ENCODE measurements around the gene FHIT.

Gene FHIT

GRCh38 chr3:60216462-60217075 is 1034.7 kb downstream of the FHIT start:
- Histone ChIP-seq H3K36me3 (ENCODE audit: control insufficient read depth in 5 of 5, insufficient read depth in 5 of 5, low read length in 5 of 5) (no peaks in the 10 kb centered on the region), H3K27me3 (ENCODE audit: control insufficient read depth in 5 of 5, insufficient read depth in 4 of 5, low read length in 5 of 5) (no peaks in the 10 kb centered on the region), H3K9ac (ENCODE audit: low read length in 5 of 5) (no peak overlapping the region), H3K4me1 (ENCODE audit: control insufficient read depth in 5 of 5, insufficient read depth in 5 of 5, low read length in 5 of 5) (no peaks in the 10 kb centered on the region), H3K4me3 (ENCODE audit: low read depth in 1 of 5, low read length in 5 of 5) (no peak overlapping the region), H3K9me3 (ENCODE audit: control insufficient read depth in 5 of 5, low read length in 5 of 5) (no peaks in the 10 kb centered on the region), H3K27ac (ENCODE audit: low read depth, low read length) (no peak overlapping the region)

DNA sequence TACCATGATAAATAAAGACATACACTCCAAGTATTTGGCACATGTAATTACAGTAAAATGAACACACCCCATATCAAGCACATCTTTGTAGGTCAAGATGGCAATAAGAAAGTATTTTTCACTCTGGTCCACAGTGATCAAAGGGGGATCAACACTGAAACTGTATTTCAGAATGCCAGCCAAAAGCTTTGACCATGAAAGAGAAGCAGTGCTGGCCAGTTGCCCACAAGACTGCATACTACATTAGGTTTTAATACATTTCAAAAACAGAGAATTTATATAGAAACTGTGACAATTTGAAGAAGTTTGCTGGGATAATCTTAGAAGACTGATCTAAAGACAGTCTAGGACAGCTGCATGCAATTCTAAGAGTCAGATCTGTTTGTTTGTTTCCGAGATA is 1035.3 kb downstream of the FHIT start:
- no peaks in the 10 kb centered on the region for H3K36me3 ChIP-seq (ENCODE audit: control insufficient read depth in 5 of 5, insufficient read depth in 5 of 5, low read length in 5 of 5)
- no peaks in the 10 kb centered on the region for H3K4me1 ChIP-seq (ENCODE audit: control insufficient read depth in 5 of 5, insufficient read depth in 5 of 5, low read length in 5 of 5)
- no peaks in the 10 kb centered on the region for H3K27me3 ChIP-seq (ENCODE audit: control insufficient read depth in 5 of 5, insufficient read depth in 4 of 5, low read length in 5 of 5)
- no peaks in the 10 kb centered on the region for H3K9me3 ChIP-seq (ENCODE audit: control insufficient read depth in 5 of 5, low read length in 5 of 5)
- H3K9ac ChIP-seq (ENCODE audit: low read length in 5 of 5): no peak overlapping the region
- no peak overlapping the region for H3K27ac ChIP-seq (ENCODE audit: low read depth, low read length)
- no peak overlapping the region for H3K4me3 ChIP-seq (ENCODE audit: low read depth in 1 of 5, low read length in 5 of 5)

DNA sequence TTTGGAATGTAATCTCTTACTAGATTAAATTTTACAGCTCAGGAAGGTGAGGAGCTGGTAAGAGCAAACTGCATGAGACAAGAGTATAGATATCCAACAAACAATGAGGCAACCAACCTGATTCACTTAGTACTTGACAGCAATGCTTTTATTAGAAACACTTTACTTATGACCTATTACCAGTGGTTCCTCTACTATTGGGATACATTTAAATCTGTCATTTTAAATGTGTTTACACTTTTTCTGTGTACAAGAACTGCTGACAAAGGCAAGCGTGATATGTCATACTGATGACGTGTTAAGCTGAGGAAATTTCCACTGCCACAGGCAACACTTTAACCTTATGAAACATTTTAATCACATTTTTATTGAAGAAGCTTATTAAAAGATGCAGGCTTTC is 1043.3 kb downstream of the FHIT start:
- no peaks in the 10 kb centered on the region for H3K4me1 ChIP-seq (ENCODE audit: control insufficient read depth in 5 of 5, insufficient read depth in 5 of 5, low read length in 5 of 5)
- no peak overlapping the region for H3K27ac ChIP-seq (ENCODE audit: low read depth, low read length)
- no peak overlapping the region for H3K9ac ChIP-seq (ENCODE audit: low read length in 5 of 5)
- H3K9me3 ChIP-seq (ENCODE audit: control insufficient read depth in 5 of 5, low read length in 5 of 5): no peaks in the 10 kb centered on the region
- H3K36me3 ChIP-seq (ENCODE audit: control insufficient read depth in 5 of 5, insufficient read depth in 5 of 5, low read length in 5 of 5): no peaks in the 10 kb centered on the region
- H3K4me3 ChIP-seq (ENCODE audit: low read depth in 1 of 5, low read length in 5 of 5): no peak overlapping the region
- H3K27me3 ChIP-seq (ENCODE audit: control insufficient read depth in 5 of 5, insufficient read depth in 4 of 5, low read length in 5 of 5): no peaks in the 10 kb centered on the region

DNA sequence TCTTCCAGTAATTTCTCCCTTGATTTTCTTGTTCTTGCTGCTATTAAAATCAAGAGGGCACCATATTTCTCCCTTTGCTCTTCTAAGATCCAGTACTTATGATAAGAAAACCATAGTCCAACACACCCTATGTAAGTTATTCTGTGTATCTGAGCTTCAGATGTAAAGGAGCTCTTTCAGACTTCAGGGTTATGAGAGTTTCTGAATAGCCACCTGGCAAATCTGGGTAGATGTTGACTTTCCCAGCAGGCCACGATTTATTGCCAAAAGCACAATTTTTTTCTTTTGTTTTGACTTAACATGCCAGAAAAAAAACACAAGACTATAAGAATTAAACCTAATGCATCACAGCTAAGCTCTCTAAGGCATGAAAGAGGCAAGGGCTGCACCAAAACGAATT is 1045.0 kb downstream of the FHIT start:
- Histone ChIP-seq H3K4me3 (ENCODE audit: low read depth in 1 of 5, low read length in 5 of 5) (no peak overlapping the region), H3K27ac (ENCODE audit: low read depth, low read length) (no peak overlapping the region), H3K27me3 (ENCODE audit: control insufficient read depth in 5 of 5, insufficient read depth in 4 of 5, low read length in 5 of 5) (no peaks in the 10 kb centered on the region), H3K4me1 (ENCODE audit: control insufficient read depth in 5 of 5, insufficient read depth in 5 of 5, low read length in 5 of 5) (no peaks in the 10 kb centered on the region), H3K9me3 (ENCODE audit: control insufficient read depth in 5 of 5, low read length in 5 of 5) (no peaks in the 10 kb centered on the region), H3K9ac (ENCODE audit: low read length in 5 of 5) (no peak overlapping the region), H3K36me3 (ENCODE audit: control insufficient read depth in 5 of 5, insufficient read depth in 5 of 5, low read length in 5 of 5) (no peaks in the 10 kb centered on the region)

DNA sequence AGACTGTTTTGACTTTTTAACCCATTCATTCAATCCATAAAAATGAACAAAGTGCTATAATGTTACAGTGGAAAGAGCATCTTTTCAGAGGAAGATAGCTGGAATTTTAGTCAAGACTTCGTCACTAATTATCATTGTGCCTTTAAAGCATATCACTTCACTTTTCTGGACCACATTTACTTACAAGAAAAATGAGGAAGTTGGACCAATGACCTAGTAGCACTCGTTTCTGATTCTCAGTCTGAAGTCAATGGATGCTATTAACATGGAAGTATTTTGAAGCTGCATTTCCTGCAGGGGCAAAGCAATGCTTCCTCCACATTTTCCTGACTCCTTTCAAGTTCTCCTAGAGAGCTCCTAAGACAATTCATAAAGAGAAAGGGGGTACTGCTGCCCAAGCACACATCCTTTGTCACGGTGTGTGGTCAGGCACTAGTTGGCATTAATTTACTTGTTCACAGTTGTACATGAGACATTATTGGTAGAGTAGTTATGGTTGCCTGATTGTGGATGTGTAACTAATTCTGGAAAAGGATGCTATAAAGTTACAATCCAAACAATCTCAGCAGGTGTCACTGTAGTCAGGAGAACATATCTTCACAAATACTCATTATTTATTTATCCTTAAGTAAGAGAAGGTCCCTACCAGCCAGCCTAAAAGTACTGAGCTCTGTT is 1049.1 kb downstream of the FHIT start:
- no peaks in the 10 kb centered on the region for H3K4me1 ChIP-seq (ENCODE audit: control insufficient read depth in 5 of 5, insufficient read depth in 5 of 5, low read length in 5 of 5)
- H3K27ac ChIP-seq (ENCODE audit: low read depth, low read length): no peak overlapping the region
- no peaks in the 10 kb centered on the region for H3K9me3 ChIP-seq (ENCODE audit: control insufficient read depth in 5 of 5, low read length in 5 of 5)
- H3K27me3 ChIP-seq (ENCODE audit: control insufficient read depth in 5 of 5, insufficient read depth in 4 of 5, low read length in 5 of 5): no peaks in the 10 kb centered on the region
- H3K36me3 ChIP-seq (ENCODE audit: control insufficient read depth in 5 of 5, insufficient read depth in 5 of 5, low read length in 5 of 5): no peaks in the 10 kb centered on the region
- H3K4me3 ChIP-seq (ENCODE audit: low read depth in 1 of 5, low read length in 5 of 5): no peak overlapping the region
- no peak overlapping the region for H3K9ac ChIP-seq (ENCODE audit: low read length in 5 of 5)

- H3K9ac ChIP-seq (ENCODE audit: low read length in 5 of 5): no peak overlapping the region
- no peak overlapping the region for H3K4me3 ChIP-seq (ENCODE audit: low read depth in 1 of 5, low read length in 5 of 5)
- H3K36me3 ChIP-seq (ENCODE audit: control insufficient read depth in 5 of 5, insufficient read depth in 5 of 5, low read length in 5 of 5): no peaks in the 10 kb centered on the region
- H3K27me3 ChIP-seq (ENCODE audit: control insufficient read depth in 5 of 5, insufficient read depth in 4 of 5, low read length in 5 of 5): no peaks in the 10 kb centered on the region
- H3K9me3 ChIP-seq (ENCODE audit: control insufficient read depth in 5 of 5, low read length in 5 of 5): peaks cover 0 to 2% (median 0%) of the 10 kb centered on the region in 5 donors
- no peak overlapping the region for H3K27ac ChIP-seq (ENCODE audit: low read depth, low read length)
- no peaks in the 10 kb centered on the region for H3K4me1 ChIP-seq (ENCODE audit: control insufficient read depth in 5 of 5, insufficient read depth in 5 of 5, low read length in 5 of 5)
Measured at GRCh38 chr3:60199306-60199705, 1051.9 kb downstream of the FHIT start.

GRCh38 chr3:60198179-60198720 is 1053.0 kb downstream of the FHIT start:
- no peak overlapping the region for H3K27ac ChIP-seq (ENCODE audit: low read depth, low read length)
- no peaks in the 10 kb centered on the region for H3K4me1 ChIP-seq (ENCODE audit: control insufficient read depth in 5 of 5, insufficient read depth in 5 of 5, low read length in 5 of 5)
- no peak overlapping the region for H3K4me3 ChIP-seq (ENCODE audit: low read depth in 1 of 5, low read length in 5 of 5)
- H3K9ac ChIP-seq (ENCODE audit: low read length in 5 of 5): no peak overlapping the region
- H3K27me3 ChIP-seq (ENCODE audit: control insufficient read depth in 5 of 5, insufficient read depth in 4 of 5, low read length in 5 of 5): no peaks in the 10 kb centered on the region
- no peaks in the 10 kb centered on the region for H3K36me3 ChIP-seq (ENCODE audit: control insufficient read depth in 5 of 5, insufficient read depth in 5 of 5, low read length in 5 of 5)
- peaks cover 0 to 2% (median 0%) of the 10 kb centered on the region in 5 donors for H3K9me3 ChIP-seq (ENCODE audit: control insufficient read depth in 5 of 5, low read length in 5 of 5)

- no peak overlapping the region for H3K9ac ChIP-seq (ENCODE audit: low read length in 5 of 5)
- peaks cover 0 to 2% (median 0%) of the 10 kb centered on the region in 5 donors for H3K9me3 ChIP-seq (ENCODE audit: control insufficient read depth in 5 of 5, low read length in 5 of 5)
- H3K36me3 ChIP-seq (ENCODE audit: control insufficient read depth in 5 of 5, insufficient read depth in 5 of 5, low read length in 5 of 5): no peaks in the 10 kb centered on the region
- no peaks in the 10 kb centered on the region for H3K27me3 ChIP-seq (ENCODE audit: control insufficient read depth in 5 of 5, insufficient read depth in 4 of 5, low read length in 5 of 5)
- H3K4me1 ChIP-seq (ENCODE audit: control insufficient read depth in 5 of 5, insufficient read depth in 5 of 5, low read length in 5 of 5): no peaks in the 10 kb centered on the region
- H3K27ac ChIP-seq (ENCODE audit: low read depth, low read length): no peak overlapping the region
- H3K4me3 ChIP-seq (ENCODE audit: low read depth in 1 of 5, low read length in 5 of 5): no peak overlapping the region
Measured at GRCh38 chr3:60192297-60193114, 1058.7 kb downstream of the FHIT start.

DNA sequence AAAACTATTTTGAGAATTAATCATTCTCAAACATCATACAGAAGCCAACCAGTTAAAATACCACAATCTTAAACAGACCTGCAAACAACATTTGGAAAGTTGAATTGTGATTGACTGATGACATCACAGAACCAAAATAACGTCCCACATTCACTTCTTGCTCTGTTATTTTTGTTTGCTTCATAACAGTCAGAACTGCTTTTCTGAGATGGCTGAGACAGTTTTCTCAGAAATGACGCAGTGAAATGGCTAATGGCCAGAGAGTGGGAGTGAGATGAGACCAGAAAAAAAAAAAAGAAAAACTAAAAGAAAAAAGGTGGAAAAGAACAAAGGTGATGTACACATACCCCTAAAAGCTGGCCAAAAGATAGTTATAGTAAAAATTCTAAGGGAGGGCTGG is 1061.2 kb downstream of the FHIT start:
- Histone ChIP-seq H3K27ac (ENCODE audit: low read depth, low read length) (no peak overlapping the region), H3K9ac (ENCODE audit: low read length in 5 of 5) (no peak overlapping the region), H3K27me3 (ENCODE audit: control insufficient read depth in 5 of 5, insufficient read depth in 4 of 5, low read length in 5 of 5) (no peaks in the 10 kb centered on the region), H3K4me3 (ENCODE audit: low read depth in 1 of 5, low read length in 5 of 5) (no peak overlapping the region), H3K36me3 (ENCODE audit: control insufficient read depth in 5 of 5, insufficient read depth in 5 of 5, low read length in 5 of 5) (no peaks in the 10 kb centered on the region), H3K4me1 (ENCODE audit: control insufficient read depth in 5 of 5, insufficient read depth in 5 of 5, low read length in 5 of 5) (no peaks in the 10 kb centered on the region), H3K9me3 (ENCODE audit: control insufficient read depth in 5 of 5, low read length in 5 of 5) (peaks cover 0 to 2% (median 0%) of the 10 kb centered on the region in 5 donors)

- Histone ChIP-seq H3K9ac (ENCODE audit: low read length in 5 of 5) (no peak overlapping the region), H3K36me3 (ENCODE audit: control insufficient read depth in 5 of 5, insufficient read depth in 5 of 5, low read length in 5 of 5) (no peaks in the 10 kb centered on the region), H3K4me3 (ENCODE audit: low read depth in 1 of 5, low read length in 5 of 5) (no peak overlapping the region), H3K27ac (ENCODE audit: low read depth, low read length) (no peak overlapping the region), H3K4me1 (ENCODE audit: control insufficient read depth in 5 of 5, insufficient read depth in 5 of 5, low read length in 5 of 5) (no peaks in the 10 kb centered on the region), H3K9me3 (ENCODE audit: control insufficient read depth in 5 of 5, low read length in 5 of 5) (no peaks in the 10 kb centered on the region), H3K27me3 (ENCODE audit: control insufficient read depth in 5 of 5, insufficient read depth in 4 of 5, low read length in 5 of 5) (no peaks in the 10 kb centered on the region)
Measured at GRCh38 chr3:60189304-60189703, 1061.9 kb downstream of the FHIT start.
